GM12878 (cell line): ENCODE data around the gene ARHGAP26. TPM values are rescaled to one million over a fixed set of nuclear protein-coding genes. Genes with fewer than 3 reads are reported as not detected.

Source experiments
- BHLHE40 ChIP-seq, 2 experiments: fragments of 450-650 bp in 1 of 2; IDR thresholded peaks; 2 replicates each; pipeline ENCODE4 v1.6.1; 2011 to 2017; ENCODE audit warnings: low read depth in 2 of 2, borderline replicate concordance in 1 of 2, improper control_type of control experiment in 1 of 2, low read length in 1 of 2, mild to moderate bottlenecking in 1 of 2
- CREB1 ChIP-seq: IDR thresholded peaks from 2 replicates; pipeline ENCODE4 v1.6.1; 2012; ENCODE audit warnings: low read depth, mild to moderate bottlenecking, inconsistent platforms
- CREM ChIP-seq: IDR thresholded peaks from 2 replicates; pipeline ENCODE4 v1.6.1; 2014; ENCODE audit warnings: antibody characterized with exemption, low read depth
- CUX1 ChIP-seq: IDR thresholded peaks from 2 replicates; pipeline ENCODE4 v1.6.1; 2012; ENCODE audit warnings: improper control_type of control experiment, low read depth, low read length; ENCODE audit not compliant: insufficient replicate concordance
- HSF1 ChIP-seq: fragments of 150-350 bp; IDR thresholded peaks from 2 replicates; pipeline ENCODE4 v1.6.1; 2014; ENCODE audit warnings: mild to moderate bottlenecking, low read depth, low read length
- IKZF1 ChIP-seq: fragments of 450-650 bp; conservative IDR thresholded peaks from 2 replicates; pipeline ENCODE4 v1.6.1; 2017; ENCODE audit warnings: antibody characterized with exemption, mild to moderate bottlenecking
- MYB ChIP-seq: fragments of 150-350 bp; IDR thresholded peaks from 2 replicates; pipeline ENCODE4 v1.6.1; 2014; ENCODE audit warnings: mild to moderate bottlenecking, low read depth, low read length, borderline replicate concordance
- NBN ChIP-seq: fragments of 450-650 bp; IDR thresholded peaks from 2 replicates; pipeline ENCODE4 v1.6.1; 2016
- NR2C1 ChIP-seq: fragments of 450-650 bp; IDR thresholded peaks from 2 replicates; pipeline ENCODE4 v1.6.1; 2017; ENCODE audit warnings: antibody characterized with exemption, mild to moderate bottlenecking, moderate library complexity
- NR2F1 ChIP-seq: fragments of 450-650 bp; conservative IDR thresholded peaks from 2 replicates; pipeline ENCODE4 v1.6.1; 2017; ENCODE audit warnings: mild to moderate bottlenecking
- POLR2AphosphoS2 ChIP-seq: IDR thresholded peaks from 2 replicates; pipeline ENCODE4 v1.6.1; 2011; ENCODE audit warnings: low read depth, mild to moderate bottlenecking, low read length, improper control_type of control experiment, moderate library complexity
- RFX5 ChIP-seq: IDR thresholded peaks from 2 replicates; pipeline ENCODE4 v1.6.1; 2011; ENCODE audit warnings: low read depth, low read length, improper control_type of control experiment
- SMAD1 ChIP-seq: fragments of 450-650 bp; IDR thresholded peaks from 2 replicates; pipeline ENCODE4 v1.6.1; 2018; ENCODE audit warnings: mild to moderate bottlenecking, low read depth; ENCODE audit not compliant: partially characterized antibody
- USF1 ChIP-seq: IDR thresholded peaks from 2 replicates; pipeline ENCODE4 v1.6.1; 2011; ENCODE audit warnings: borderline replicate concordance, low read depth, mild to moderate bottlenecking, moderate library complexity, mixed read lengths, low read length; ENCODE audit not compliant: insufficient read depth; ENCODE audit errors: extremely low read length
- ZNF24 ChIP-seq: fragments of 450-650 bp; IDR thresholded peaks from 2 replicates; pipeline ENCODE4 v1.6.1; 2017; ENCODE audit warnings: antibody characterized with exemption, mild to moderate bottlenecking
- ZNF592 ChIP-seq: fragments of 450-650 bp; IDR thresholded peaks from 2 replicates; pipeline ENCODE4 v1.6.1; 2017; ENCODE audit warnings: mild to moderate bottlenecking, moderate library complexity
- polyA plus RNA-seq, 11 experiments: library from polyadenylated mRNA; depleted of rRNA in 4 of 11; unstranded in 6 of 11; stranded (reverse) in 5 of 11; fragments of >200 nt; fragmentation: Nextera tagmentation in 4 of 11; fragmentation: Illumina TruSeq in 1 of 11; extraction: Ambion mirVana in 4 of 11; extraction: Trizol in 1 of 11; gene quantifications; 1 replicate in 1 of 11; 2 replicates in 10 of 11; pipeline versions ENCODE4 v1.2.1 to v1.2.3, GENCODE V29; 2011 to 2016; ENCODE audit warnings: inconsistent platforms in 2 of 11, missing spikeins in 2 of 11, low read depth in 1 of 11
- total RNA-seq, 4 experiments: library from RNA; depleted of rRNA in 3 of 4; stranded (reverse); fragments of >200 nt in 3 of 4; fragmentation: Illumina TruSeq in 1 of 4; extraction: Trizol in 1 of 4; gene quantifications; 2 replicates each; pipeline versions ENCODE4 v1.2.1 to v1.2.3, GENCODE V29; 2013 to 2021

The ARHGAP26 gene
- total and polyA plus RNA-seq, 10 of the 15 experiments (the other 5 are each of a cell fraction or from before 2014, with no cell fraction given): 9.4 to 41.5 (median 19.3) TPM

GRCh38 chr5:143094087-143094521 is 323.9 kb downstream of the ARHGAP26 start (continued):
- TF ChIP-seq ZNF592: no peak
- no peak for TF ChIP-seq POLR2AphosphoS2
- no peak for TF ChIP-seq NBN
- no peak for TF ChIP-seq CUX1
- TF ChIP-seq BHLHE40 (IDR thresholded peaks at IDR 0.05; ENCODE audit: borderline replicate concordance in 1 of 2, low read depth in 2 of 2, low read length in 1 of 2): no peak
- TF ChIP-seq NR2F1: no peak
- no peak for TF ChIP-seq MYB
- TF ChIP-seq HSF1: no peak
- TF ChIP-seq CREM: no peak
- TF ChIP-seq SMAD1: no peak
- TF ChIP-seq USF1: no peak
- TF ChIP-seq NR2C1: no peak
- TF ChIP-seq ZNF24: no peak
- no peak for TF ChIP-seq CREB1
- TF ChIP-seq IKZF1: peak; percentile 71
- TF ChIP-seq RFX5: no peak
